K562 (cell line): ENCODE data around the gene NCOR2. TPM values are rescaled to one million over a fixed set of nuclear protein-coding genes. Genes with fewer than 3 reads are reported as not detected.

Source experiments
- ATAC-seq: fragments of 200-7000 bp; cut with Tn5 transposase; 3 replicates; pipeline ENCODE4 v1.9.1; 2020; ENCODE audit warnings: moderate library complexity
- BruUV-seq: library from RNA; stranded (reverse); fragments of 400-500 nt; replicated peaks from 2 replicates; lab custom pipeline; 2021; lab: Mats Ljungman, UMichigan
- CTCF ChIA-PET: fragments of 300-600 bp; formaldehyde crosslinking; extraction: SDS; loops from one replicate; lab custom pipeline; 2021; ENCODE audit warnings: low intra/inter-chr PET ratio; lab: Yijun Ruan, JAX
- POLR2A ChIA-PET: fragments of 300-600, 350-650 bp; sonication (Branson Sonifier 250); formaldehyde crosslinking; extraction: SDS; loops from one replicate; lab custom pipeline; 2021; ENCODE audit warnings: antibody characterized with exemption, inconsistent platforms; lab: Yijun Ruan, JAX
- DNase-seq, 4 experiments: peaks; one replicate each; pipeline versions ENCODE4 v3.0.0 to v3.0.0-alpha.2; 2011 to 2018; ENCODE audit warnings: low spot score in 3 of 4, mixed read lengths in 3 of 4; ENCODE audit errors: extremely low read depth in 1 of 4
- FAIRE-seq: peaks from 2 replicates; lab custom pipeline; 2011; peaks lifted over from hg19 to GRCh38; lab: Jason Lieb, UNC
- H2AFZ ChIP-seq: 2 replicates; pipeline ENCODE4 v1.6.0; 2011; ENCODE audit warnings: low read depth, low read length, control low read depth, inconsistent platforms
- H3K27ac ChIP-seq: fragments of 200-600 bp; 3 replicates; pipeline ENCODE4 v1.8.0; 2011; ENCODE audit warnings: low read depth, mild to moderate bottlenecking, control low read depth, inconsistent platforms, low read length, moderate library complexity, mixed read lengths; ENCODE audit errors: extremely low read depth
- H3K27me3 ChIP-seq, 2 experiments: fragments of 300-600 bp in 1 of 2; 2 replicates in 1 of 2; 3 replicates in 1 of 2; pipeline versions ENCODE4 v1.6.0 to v1.8.0; 2011; ENCODE audit warnings: inconsistent platforms in 2 of 2, low read length in 2 of 2, mild to moderate bottlenecking in 1 of 2, mixed read lengths in 1 of 2, moderate library complexity in 1 of 2; ENCODE audit not compliant: control insufficient read depth in 2 of 2, insufficient read depth in 2 of 2
- H3K36me3 ChIP-seq: fragments of 300-600 bp; 3 replicates; pipeline ENCODE4 v1.8.0; 2011; ENCODE audit warnings: mild to moderate bottlenecking, low read length, inconsistent platforms; ENCODE audit not compliant: control insufficient read depth, insufficient read depth
- H3K4me1 ChIP-seq, 2 experiments: fragments of 200-600 bp in 1 of 2; replicated peaks in 1 of 2; 2 replicates in 1 of 2; 3 replicates in 1 of 2; pipeline versions ENCODE4 v1.5.1 to v1.8.0; 2011; ENCODE audit warnings: inconsistent platforms in 2 of 2, low read length in 2 of 2, mild to moderate bottlenecking in 1 of 2, mixed read lengths in 1 of 2, moderate library complexity in 1 of 2; ENCODE audit not compliant: control insufficient read depth in 2 of 2, insufficient read depth in 2 of 2
- H3K4me2 ChIP-seq: 2 replicates; pipeline ENCODE4 v1.6.1; 2011; ENCODE audit warnings: low read length, control low read depth, inconsistent platforms, mixed read lengths; ENCODE audit not compliant: insufficient read depth
- H3K4me3 ChIP-seq: fragments of 200-600 bp; sonication (generic), shearing (Covaris generic); 2 replicates; pipeline ENCODE4 v1.5.1; 2016; ENCODE audit warnings: control low read depth, inconsistent platforms
- H3K79me2 ChIP-seq: fragments of 200-600 bp; 3 replicates; pipeline ENCODE4 v1.8.0; 2011; ENCODE audit warnings: low read length, inconsistent platforms; ENCODE audit not compliant: control insufficient read depth, insufficient read depth
- H3K9ac ChIP-seq, 2 experiments: 2 replicates each; pipeline versions ENCODE4 v1.6.0 to v1.6.1; 2011; ENCODE audit warnings: low read depth in 2 of 2, low read length in 2 of 2, control low read depth in 1 of 2, inconsistent platforms in 1 of 2, mild to moderate bottlenecking in 1 of 2, mixed read lengths in 1 of 2; ENCODE audit not compliant: insufficient read depth in 1 of 2
- H3K9me1 ChIP-seq: one replicate; pipeline ENCODE4 v1.6.0; 2011; ENCODE audit warnings: inconsistent platforms, mild to moderate bottlenecking, low read length, moderate library complexity; ENCODE audit not compliant: control insufficient read depth, insufficient read depth
- H3K9me3 ChIP-seq: replicated peaks from 2 replicates; pipeline ENCODE4 v1.5.1; 2011; ENCODE audit warnings: low read depth, low read length, inconsistent platforms; ENCODE audit not compliant: control insufficient read depth, insufficient read depth
- H4K20me1 ChIP-seq: replicated peaks from 2 replicates; pipeline ENCODE4 v1.6.1; 2011; ENCODE audit warnings: low read length, inconsistent platforms, mixed read lengths; ENCODE audit not compliant: control insufficient read depth, insufficient read depth
- ATF7 ChIP-seq: fragments of 450-650 bp; IDR thresholded peaks from 2 replicates; pipeline ENCODE4 v1.7.1; 2014; ENCODE audit warnings: mild to moderate bottlenecking, moderate library complexity
- BRCA1 ChIP-seq, 2 experiments: fragments of 450-650 bp in 1 of 2; sonication (generic) in 1 of 2; formaldehyde crosslinking in 1 of 2; IDR thresholded peaks; 2 replicates each; pipeline versions ENCODE4 v1.5.0 to v1.6.1; 2017 to 2020; ENCODE audit warnings: mild to moderate bottlenecking in 1 of 2, missing genetic modification reagents in 1 of 2
- NFIC ChIP-seq: fragments of 450-650 bp; IDR thresholded peaks from 2 replicates; pipeline ENCODE4 v1.6.1; 2017; ENCODE audit warnings: mild to moderate bottlenecking, inconsistent platforms
- RBM25 ChIP-seq: fragments of 200-400 bp; formaldehyde crosslinking; IDR thresholded peaks from 2 replicates; pipeline ENCODE4 v1.6.1; 2018; ENCODE audit warnings: low read length, low read depth, moderate library complexity; ENCODE audit not compliant: severe bottlenecking
- RBM39 ChIP-seq: fragments of 200-400 bp; formaldehyde crosslinking; optimal IDR thresholded peaks from 2 replicates; pipeline ENCODE3; 2018; ENCODE audit warnings: low read depth, low read length
- ZBTB7A ChIP-seq: IDR thresholded peaks from 2 replicates; pipeline ENCODE4 v1.6.1; 2011; ENCODE audit warnings: low read depth, mild to moderate bottlenecking, low read length, moderate library complexity, borderline replicate concordance; ENCODE audit not compliant: control insufficient read depth
- ZNF175 ChIP-seq: fragments of 200-800 bp; sonication (Bioruptor generic); IDR thresholded peaks from 2 replicates; pipeline ENCODE4 v1.6.1; 2016; ENCODE audit warnings: low read depth, mild to moderate bottlenecking, missing genetic modification characterization, missing compliant biosample characterization
- ZNF224 ChIP-seq: sonication (generic); formaldehyde crosslinking; IDR thresholded peaks from 2 replicates; pipeline ENCODE4 v1.8.0; 2022; ENCODE audit warnings: mild to moderate bottlenecking, missing genetic modification reagents
- ZNF77 ChIP-seq: fragments of 250-450 bp; sonication (Bioruptor Pico); IDR thresholded peaks from 2 replicates; pipeline ENCODE4 v1.5.0; 2020
- WGBS: fragments of 100-300 bp; shearing (Covaris generic); methylation state at CpG from one replicate; pipeline ENCODE4 v1.1.6; 2016; ENCODE audit warnings: low coverage, mixed read lengths; ENCODE audit not compliant: insufficient coverage; ENCODE audit errors: missing lambda C conversion rate; 5-methylcytosine and 5-hydroxymethylcytosine counted together
- in situ Hi-C: fragments of 300-500 bp; cut with MboI; formaldehyde crosslinking; loops from 4 replicates; pipeline ENCODE4 v1.15.0; 2018; ENCODE audit warnings: inconsistent platforms, mixed read lengths
- intact Hi-C: fragments of 100-400 bp; cut with micrococcal nuclease; formaldehyde crosslinking; loops from 2 replicates; pipeline ENCODE4 v1.14.2; 2022
- polyA plus RNA-seq, 8 experiments: library from polyadenylated mRNA; depleted of rRNA in 4 of 8; stranded (reverse) in 5 of 8; unstranded in 3 of 8; fragments of >200 nt; fragmentation: Nextera tagmentation in 2 of 8; fragmentation: Illumina TruSeq in 1 of 8; extraction: Ambion mirVana in 2 of 8; extraction: Trizol in 1 of 8; gene quantifications; 2 replicates each; pipeline versions ENCODE4 v1.2.1 to v1.2.3, GENCODE V29; 2011 to 2014; ENCODE audit warnings: inconsistent platforms in 1 of 8, missing spikeins in 1 of 8
- total RNA-seq, 7 experiments: library from RNA; depleted of rRNA in 6 of 7; stranded (reverse); fragments of >200 nt in 6 of 7; fragmentation: Illumina TruSeq in 2 of 7; extraction: Trizol in 2 of 7; gene quantifications; 2 replicates each; pipeline versions ENCODE4 v1.2.1 to v1.2.3, GENCODE V29; 2011 to 2021; ENCODE audit warnings: low replicate concordance in 1 of 7
- TF ChIP-seq, protein P1 (sequence below): IDR thresholded peaks from 2 replicates; pipeline ENCODE4 v1.6.1; 2014; ENCODE audit warnings: antibody characterized with exemption
- TF ChIP-seq, protein P2 (sequence below): fragments of 450-650 bp; IDR thresholded peaks from 2 replicates; pipeline ENCODE4 v1.7.0; 2016; ENCODE audit warnings: borderline replicate concordance

The NCOR2 gene
- total and polyA plus RNA-seq, 9 of the 15 experiments (the other 6 are each of a cell fraction or from before 2014, with no cell fraction given): 0.18 to 126 (median 8.4) TPM

DNA sequence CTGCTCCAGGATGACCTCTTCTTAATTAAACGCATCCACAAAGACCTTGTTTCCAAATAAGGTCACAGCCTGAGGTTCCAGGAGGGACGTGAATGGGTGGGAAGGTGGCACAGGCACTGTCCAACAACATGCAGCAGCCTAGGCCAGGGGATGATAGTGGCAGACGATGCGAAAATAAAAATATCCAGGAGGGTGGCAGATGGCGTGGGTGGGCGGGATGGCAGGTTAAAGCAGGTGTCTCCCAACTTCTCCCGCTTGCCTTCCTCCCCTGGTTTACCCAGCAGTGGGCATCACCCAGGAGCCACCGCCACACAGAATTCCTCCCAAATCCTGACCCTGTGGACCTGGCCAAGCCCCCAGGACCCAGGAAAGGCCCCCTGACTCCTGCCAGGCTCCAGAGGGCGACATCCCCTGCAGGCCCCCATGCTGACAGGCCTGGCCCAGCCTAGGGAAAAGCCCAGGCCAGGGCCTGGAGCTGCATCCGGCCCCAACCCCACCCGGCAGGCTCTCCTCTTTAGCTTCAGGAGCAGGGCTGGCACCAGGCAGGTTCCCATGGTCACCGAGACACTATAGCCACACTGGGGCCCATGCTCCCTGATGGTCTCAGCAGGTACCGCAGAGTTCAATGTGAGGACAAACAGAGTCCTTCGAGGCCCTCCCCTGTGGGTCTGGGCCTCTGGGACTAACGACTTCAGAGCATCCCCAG, 9.7 kb downstream of the NCOR2 start (continued):
- TF ChIP-seq ZBTB7A: no peak
- TF ChIP-seq BRCA1 (IDR thresholded peaks at IDR 0.05): no peak
- TF ChIP-seq BRCA1 (CRISPR knock-in tag; IDR thresholded peaks at IDR 0.05): no peak
- TF ChIP-seq, protein P1, sequence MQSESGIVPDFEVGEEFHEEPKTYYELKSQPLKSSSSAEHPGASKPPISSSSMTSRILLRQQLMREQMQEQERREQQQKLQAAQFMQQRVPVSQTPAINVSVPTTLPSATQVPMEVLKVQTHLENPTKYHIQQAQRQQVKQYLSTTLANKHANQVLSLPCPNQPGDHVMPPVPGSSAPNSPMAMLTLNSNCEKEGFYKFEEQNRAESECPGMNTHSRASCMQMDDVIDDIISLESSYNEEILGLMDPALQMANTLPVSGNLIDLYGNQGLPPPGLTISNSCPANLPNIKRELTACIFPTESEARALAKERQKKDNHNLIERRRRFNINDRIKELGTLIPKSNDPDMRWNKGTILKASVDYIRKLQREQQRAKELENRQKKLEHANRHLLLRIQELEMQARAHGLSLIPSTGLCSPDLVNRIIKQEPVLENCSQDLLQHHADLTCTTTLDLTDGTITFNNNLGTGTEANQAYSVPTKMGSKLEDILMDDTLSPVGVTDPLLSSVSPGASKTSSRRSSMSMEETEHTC: no peak

DNA sequence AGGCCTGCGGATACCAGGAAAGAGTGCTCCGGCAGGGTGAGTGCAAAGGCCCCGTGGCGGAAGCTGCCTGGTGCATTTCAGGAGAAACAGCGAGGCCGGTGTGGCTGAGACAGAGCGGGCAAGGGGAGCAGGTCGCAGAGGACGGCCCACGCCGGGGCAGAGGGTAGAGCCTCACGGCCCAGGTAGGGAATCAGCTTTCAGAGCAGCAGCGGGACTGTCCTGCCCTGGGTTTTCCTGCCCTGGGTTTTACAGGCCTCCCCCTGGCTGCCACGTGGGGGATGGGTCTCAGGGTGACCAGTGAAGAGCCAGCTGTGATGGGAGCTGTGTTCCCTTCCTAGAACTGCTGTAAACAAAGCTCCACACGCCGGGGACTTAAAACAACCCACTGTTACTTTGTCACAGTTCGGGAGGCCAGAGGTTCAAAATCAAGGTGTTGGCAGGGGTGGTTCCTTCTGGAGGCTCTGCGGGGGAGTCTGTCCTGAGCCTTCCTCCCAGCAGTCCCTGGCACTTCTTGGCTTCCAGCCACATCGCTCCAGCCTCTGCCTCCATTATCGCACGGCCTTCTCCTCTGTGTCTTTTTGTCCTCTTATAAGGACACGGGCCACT, 10.4 kb downstream of the NCOR2 start:
- TF ChIP-seq ZNF77 (CRISPR knock-in tag) (no peak), ATF7 (no peak), NFIC (peak; percentile 72), ZNF175 (CRISPR knock-in tag) (no peak), RBM25 (peak; percentile 15), ZNF224 (CRISPR knock-in tag) (no peak), RBM39 (no peak)
- TF ChIP-seq, protein P2, sequence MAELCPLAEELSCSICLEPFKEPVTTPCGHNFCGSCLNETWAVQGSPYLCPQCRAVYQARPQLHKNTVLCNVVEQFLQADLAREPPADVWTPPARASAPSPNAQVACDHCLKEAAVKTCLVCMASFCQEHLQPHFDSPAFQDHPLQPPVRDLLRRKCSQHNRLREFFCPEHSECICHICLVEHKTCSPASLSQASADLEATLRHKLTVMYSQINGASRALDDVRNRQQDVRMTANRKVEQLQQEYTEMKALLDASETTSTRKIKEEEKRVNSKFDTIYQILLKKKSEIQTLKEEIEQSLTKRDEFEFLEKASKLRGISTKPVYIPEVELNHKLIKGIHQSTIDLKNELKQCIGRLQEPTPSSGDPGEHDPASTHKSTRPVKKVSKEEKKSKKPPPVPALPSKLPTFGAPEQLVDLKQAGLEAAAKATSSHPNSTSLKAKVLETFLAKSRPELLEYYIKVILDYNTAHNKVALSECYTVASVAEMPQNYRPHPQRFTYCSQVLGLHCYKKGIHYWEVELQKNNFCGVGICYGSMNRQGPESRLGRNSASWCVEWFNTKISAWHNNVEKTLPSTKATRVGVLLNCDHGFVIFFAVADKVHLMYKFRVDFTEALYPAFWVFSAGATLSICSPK: no peak
- H3K4me2 ChIP-seq: no peak overlapping the region
- no peak overlapping the region for H3K4me3 ChIP-seq
- DNase-seq: no peak
- ATAC-seq: peak; percentile 19; the same call in 2 of the 3 replicates
- no peaks in the 10 kb centered on the region for H3K27me3 ChIP-seq
- H4K20me1 ChIP-seq: peaks cover 50% of the 10 kb centered on the region
- no peaks in the 10 kb centered on the region for H3K9me3 ChIP-seq
- FAIRE-seq: no peak
- 61% methylated on average over 17 of the region's 22 CpGs for WGBS
- in situ Hi-C loops (no loop called here), intact Hi-C loops (no loop called here)
- no peak overlapping the region for H3K27ac ChIP-seq
- peaks cover 98% of the 10 kb centered on the region for H3K79me2 ChIP-seq
- CTCF ChIA-PET: interaction anchor here (0.6 kb wide), 1 partner anchor 157 kb away, joined by 3 read pairs; no protein-coding TSS in a partner anchor
- H3K4me1 ChIP-seq: peaks cover 10 to 56% of the 10 kb centered on the region in 2 experiments; a peak in 4 of 5 replicates
- peak overlapping the region in 1 of 2 experiments; percentile 80; a peak in 2 of 4 replicates for H3K9ac ChIP-seq
- H3K36me3 ChIP-seq: peaks cover 3% of the 10 kb centered on the region; the same call in 1 of the 3 replicates
- BruUV-seq: no TSS peak
- H2AFZ ChIP-seq: no peak overlapping the region
- POLR2A ChIA-PET: interaction anchor here (0.6 to 0.7 kb wide), 2 partner anchors 9 to 106 kb away, joined by 3 to 5 read pairs; no protein-coding TSS in a partner anchor
- H3K9me1 ChIP-seq: no peaks in the 10 kb centered on the region
